Upper lobe of left lung (tissue), 4 donors: ENCODE measurements around the gene HSPA4.

Source experiments
- EP300 ChIP-seq, 4 donors: sonication (generic); formaldehyde crosslinking; IDR thresholded peaks; one replicate each; pipeline ENCODE4 v1.5.1; 2017; ENCODE audit warnings: antibody characterized with exemption in 4 of 4, control low read depth in 2 of 4
- POLR2AphosphoS5 ChIP-seq, 2 donors: sonication (generic); formaldehyde crosslinking; IDR thresholded peaks; one replicate each; pipeline ENCODE4 v1.5.1; 2017; ENCODE audit warnings: antibody characterized with exemption in 2 of 2
- TF ChIP-seq, protein P1 (sequence below), 6 experiments: fragments of 450-650 bp in 4 of 6; fragments of 200-600 bp in 2 of 6; sonication (generic) in 2 of 6; IDR thresholded peaks; one replicate each; pipeline ENCODE4 v1.5.1; 2016 to 2019; ENCODE audit warnings: antibody characterized with exemption in 6 of 6

DNA sequence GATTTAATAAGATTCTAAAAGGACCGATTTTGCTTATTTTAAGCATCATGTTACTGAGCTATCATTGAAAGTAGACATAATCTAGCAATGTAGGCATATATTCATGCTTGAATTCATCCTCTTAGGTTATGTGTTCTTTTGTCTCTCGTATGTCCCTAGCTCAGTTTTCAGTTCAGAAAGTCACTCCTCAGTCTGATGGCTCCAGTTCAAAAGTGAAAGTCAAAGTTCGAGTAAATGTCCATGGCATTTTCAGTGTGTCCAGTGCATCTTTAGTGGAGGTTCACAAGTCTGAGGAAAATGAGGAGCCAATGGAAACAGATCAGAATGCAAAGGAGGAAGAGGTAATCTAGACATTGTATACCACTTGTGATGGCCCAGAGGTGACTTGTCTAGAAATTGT lies 39.2 kb downstream of the HSPA4 start:
- TF ChIP-seq, protein P1, sequence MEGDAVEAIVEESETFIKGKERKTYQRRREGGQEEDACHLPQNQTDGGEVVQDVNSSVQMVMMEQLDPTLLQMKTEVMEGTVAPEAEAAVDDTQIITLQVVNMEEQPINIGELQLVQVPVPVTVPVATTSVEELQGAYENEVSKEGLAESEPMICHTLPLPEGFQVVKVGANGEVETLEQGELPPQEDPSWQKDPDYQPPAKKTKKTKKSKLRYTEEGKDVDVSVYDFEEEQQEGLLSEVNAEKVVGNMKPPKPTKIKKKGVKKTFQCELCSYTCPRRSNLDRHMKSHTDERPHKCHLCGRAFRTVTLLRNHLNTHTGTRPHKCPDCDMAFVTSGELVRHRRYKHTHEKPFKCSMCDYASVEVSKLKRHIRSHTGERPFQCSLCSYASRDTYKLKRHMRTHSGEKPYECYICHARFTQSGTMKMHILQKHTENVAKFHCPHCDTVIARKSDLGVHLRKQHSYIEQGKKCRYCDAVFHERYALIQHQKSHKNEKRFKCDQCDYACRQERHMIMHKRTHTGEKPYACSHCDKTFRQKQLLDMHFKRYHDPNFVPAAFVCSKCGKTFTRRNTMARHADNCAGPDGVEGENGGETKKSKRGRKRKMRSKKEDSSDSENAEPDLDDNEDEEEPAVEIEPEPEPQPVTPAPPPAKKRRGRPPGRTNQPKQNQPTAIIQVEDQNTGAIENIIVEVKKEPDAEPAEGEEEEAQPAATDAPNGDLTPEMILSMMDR (IDR thresholded peaks at IDR 0.05), result no peak
- TF ChIP-seq EP300 (IDR thresholded peaks at IDR 0.05) (no peak), POLR2AphosphoS5 (IDR thresholded peaks at IDR 0.05) (no peak)
